Measurements from ENCODE around the gene CCDC50.

DNA sequence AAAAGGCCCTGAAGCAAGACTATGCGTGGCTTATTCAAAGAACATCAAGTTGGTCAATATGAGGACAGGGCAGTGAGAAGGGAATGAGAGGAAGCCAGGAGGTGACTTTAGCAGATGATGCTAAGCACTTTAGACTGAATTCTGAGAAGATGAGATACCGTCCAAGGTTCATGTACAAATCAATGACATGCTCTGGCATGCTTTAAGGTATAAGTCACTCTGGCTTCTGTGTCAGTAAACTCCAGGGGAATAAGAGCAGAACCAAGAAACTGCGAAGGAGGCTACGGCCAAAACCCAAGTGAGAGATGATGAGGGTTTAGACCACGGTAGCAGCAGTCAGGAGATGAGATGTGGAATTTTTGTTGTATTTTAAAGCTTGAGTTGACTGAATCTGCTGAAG, 8.9 kb upstream of the CCDC50 start:
- TF ChIP-seq GATA2 (IDR thresholded peaks at IDR 0.05; ENCODE audit: low read depth, low read length) (no peak), GATA3 (IDR thresholded peaks at IDR 0.05; ENCODE audit: low read depth, low read length) (no peak)

Data from SH-SY5Y (cell line).